ENCODE results near the gene ADRA1B.

ADRA1B gene

GRCh38 chr5:159902444-159903121, 13.7 kb upstream of the ADRA1B start:
- DNase-seq, result no peak

GRCh38 chr5:159903131-159903530, 13.2 kb upstream of the ADRA1B start:
- no peak for DNase-seq

- no peak for DNase-seq
Measured at GRCh38 chr5:159904874-159905273, 11.4 kb upstream of the ADRA1B start.

- no peak for DNase-seq
Measured at GRCh38 chr5:159905496-159905895, 10.8 kb upstream of the ADRA1B start.

GRCh38 chr5:159906463-159906862, 9.8 kb upstream of the ADRA1B start:
- no peak for DNase-seq

GRCh38 chr5:159906943-159907342, 9.3 kb upstream of the ADRA1B start:
- no peak for DNase-seq

GRCh38 chr5:159907689-159908590, 8.3 kb upstream of the ADRA1B start:
- DNase-seq, result no peak

- no peak for DNase-seq
Measured at GRCh38 chr5:159908591-159908940, 7.7 kb upstream of the ADRA1B start.

- no peak for DNase-seq
Measured at GRCh38 chr5:159909126-159909525, 7.2 kb upstream of the ADRA1B start.

- no peak for DNase-seq
Measured at GRCh38 chr5:159910207-159910842, 6.0 kb upstream of the ADRA1B start.

GRCh38 chr5:159910843-159911229, 5.4 kb upstream of the ADRA1B start:
- no peak for DNase-seq

GRCh38 chr5:159911349-159911748, 4.9 kb upstream of the ADRA1B start:
- no peak for DNase-seq

GRCh38 chr5:159912033-159912800, 4.1 kb upstream of the ADRA1B start:
- no peak for DNase-seq

GRCh38 chr5:159913048-159913447, 3.2 kb upstream of the ADRA1B start:
- no peak for DNase-seq

GRCh38 chr5:159913501-159913900, 2.8 kb upstream of the ADRA1B start:
- no peak for DNase-seq

GRCh38 chr5:159916841-159917761, 819 bp downstream of the ADRA1B start:
- no peak for DNase-seq

GRCh38 chr5:159917994-159918393, 1.7 kb downstream of the ADRA1B start:
- DNase-seq, result no peak

GRCh38 chr5:159921721-159922120, 5.4 kb downstream of the ADRA1B start:
- no peak for DNase-seq

- DNase-seq, result no peak
Measured at GRCh38 chr5:159923008-159923407, 6.7 kb downstream of the ADRA1B start.

- no peak for DNase-seq
Measured at GRCh38 chr5:159928122-159928909, 12.0 kb downstream of the ADRA1B start.

GRCh38 chr5:159929176-159929575, 12.9 kb downstream of the ADRA1B start:
- no peak for DNase-seq
